Effector memory CD4-positive, alpha-beta T cell (primary cell): ENCODE measurements around the gene PNP.
A peak's percentile ranks its signal among the peaks of the same experiment; 100 is the strongest.

Experiments
- DNase-seq, 3 donors: peaks; one replicate each; pipeline ENCODE4 v3.0.0-alpha.2; 2020
- H3K27ac ChIP-seq: 2 replicates; pipeline ENCODE4 v1.7.0; 2013; ENCODE audit warnings: mild to moderate bottlenecking, low read length, moderate library complexity; ENCODE audit not compliant: insufficient read depth, poor library complexity, severe bottlenecking
- H3K27me3 ChIP-seq: replicated peaks from 2 replicates; pipeline ENCODE4 v1.7.0; 2013; ENCODE audit warnings: mild to moderate bottlenecking, low read length; ENCODE audit not compliant: insufficient read depth, control insufficient read depth, poor library complexity, severe bottlenecking
- H3K36me3 ChIP-seq: 2 replicates; pipeline ENCODE4 v1.7.0; 2013; ENCODE audit warnings: mild to moderate bottlenecking, low read length, moderate library complexity; ENCODE audit not compliant: control insufficient read depth, insufficient read depth
- H3K4me1 ChIP-seq: 2 replicates; pipeline ENCODE4 v1.7.0; 2013; ENCODE audit warnings: low read length, mild to moderate bottlenecking; ENCODE audit not compliant: control insufficient read depth, insufficient read depth, poor library complexity, severe bottlenecking
- H3K4me3 ChIP-seq: 2 replicates; pipeline ENCODE4 v1.7.0; 2013; ENCODE audit warnings: low read length, low read depth, mild to moderate bottlenecking; ENCODE audit not compliant: insufficient read depth, poor library complexity, severe bottlenecking
- H3K9me3 ChIP-seq: 2 replicates; pipeline ENCODE4 v1.7.0; 2013; ENCODE audit warnings: mild to moderate bottlenecking, low read length, moderate library complexity; ENCODE audit not compliant: control insufficient read depth

Gene PNP

DNA sequence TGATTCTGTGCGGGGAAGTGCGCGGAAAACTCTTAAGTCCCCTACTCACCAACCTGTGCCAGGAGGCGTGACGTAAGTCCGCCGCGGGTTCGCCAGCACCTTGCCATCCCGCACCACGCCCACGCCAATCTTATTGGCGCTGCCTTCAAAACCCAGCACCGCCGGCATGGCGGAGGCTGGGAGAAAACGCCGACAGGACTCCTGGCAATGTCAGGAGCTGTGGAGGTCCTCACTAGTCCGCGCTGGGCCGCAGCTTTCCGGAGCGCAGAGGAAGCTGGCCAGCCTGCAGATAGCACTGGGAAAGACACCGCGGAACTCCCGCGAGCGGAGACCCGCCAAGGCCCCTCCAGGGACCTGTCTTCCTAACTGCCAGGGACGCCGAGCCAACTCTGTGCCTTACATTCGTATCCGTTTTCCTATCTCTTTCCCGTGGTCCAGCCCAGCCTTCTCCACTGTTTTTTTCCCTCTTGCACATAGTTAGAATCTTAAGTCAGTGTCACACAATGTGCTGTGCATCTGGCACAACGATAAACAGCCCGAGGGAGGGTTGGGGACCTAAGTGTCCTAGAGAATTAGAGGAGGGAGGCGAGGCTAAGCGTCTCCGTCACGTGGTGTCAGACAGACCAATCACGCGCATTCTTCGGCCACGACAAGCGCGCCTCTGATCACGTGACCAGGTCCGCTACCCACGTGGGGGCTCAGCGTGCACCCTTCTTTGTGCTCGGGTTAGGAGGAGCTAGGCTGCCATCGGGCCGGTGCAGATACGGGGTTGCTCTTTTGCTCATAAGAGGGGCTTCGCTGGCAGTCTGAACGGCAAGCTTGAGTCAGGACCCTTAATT is 14.5 kb upstream of the PNP start, which contains the start of the genes APEX1 and OSGEP:
TSS of gene APEX1 (plus strand) at position 711 of the 839 bp plus-strand sequence. CDS start 420 bp downstream, outside the sequence.
TSS of gene OSGEP (minus strand) at position 297 of the 839 bp plus-strand sequence. CDS start at position 168, 129 bp downstream.
- no peaks in the 10 kb centered on the region for H3K27me3 ChIP-seq
- peak; percentile 91 to 98 (median 96) for DNase-seq
- H3K4me1 ChIP-seq = peaks cover 12% of the 10 kb centered on the region
- peaks cover 55% of the 10 kb centered on the region for H3K36me3 ChIP-seq
- no peaks in the 10 kb centered on the region for H3K9me3 ChIP-seq
- peak within 1 kb of the TSS; percentile 90 for H3K27ac ChIP-seq
- H3K4me3 ChIP-seq = peak within 1 kb of the TSS; percentile 80

DNA sequence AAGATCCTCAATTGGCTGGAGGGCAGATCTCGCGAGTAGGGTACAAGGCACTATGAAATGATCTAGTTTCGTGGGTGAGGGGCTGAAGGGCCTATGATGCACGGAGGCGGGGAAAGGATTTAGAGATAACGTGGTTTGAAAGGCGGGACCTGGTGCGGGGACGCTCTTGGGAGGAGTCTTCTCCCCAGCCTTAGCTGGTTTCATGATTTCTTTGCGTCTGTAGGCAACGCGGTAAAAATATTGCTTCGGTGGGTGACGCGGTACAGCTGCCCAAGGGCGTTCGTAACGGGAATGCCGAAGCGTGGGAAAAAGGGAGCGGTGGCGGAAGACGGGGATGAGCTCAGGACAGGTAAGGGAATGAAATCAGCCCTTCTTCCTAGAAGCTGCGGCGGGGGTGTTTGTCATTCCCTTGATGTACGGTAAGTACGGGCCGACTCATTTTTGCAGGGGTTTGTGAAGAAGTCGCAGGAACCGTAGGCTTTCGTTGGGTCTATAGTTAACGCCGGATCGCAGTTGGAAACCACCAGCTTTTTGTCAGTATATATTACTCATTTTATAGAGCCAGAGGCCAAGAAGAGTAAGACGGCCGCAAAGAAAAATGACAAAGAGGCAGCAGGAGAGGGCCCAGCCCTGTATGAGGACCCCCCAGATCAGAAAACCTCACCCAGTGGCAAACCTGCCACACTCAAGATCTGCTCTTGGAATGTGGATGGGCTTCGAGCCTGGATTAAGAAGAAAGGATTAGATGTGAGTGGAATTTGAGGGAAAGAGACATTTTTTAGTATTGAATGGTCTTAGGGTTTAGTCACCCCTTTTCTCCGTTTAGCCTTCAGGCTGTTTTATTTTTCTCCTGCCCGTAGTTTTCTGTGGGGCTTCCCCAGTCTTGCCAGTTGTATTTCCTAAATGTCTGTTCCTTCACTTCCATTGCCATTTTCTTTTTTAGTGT is 13.6 kb upstream of the PNP start:
- no peak for DNase-seq
- peak overlapping the region; percentile 90 for H3K27ac ChIP-seq
- no peaks in the 10 kb centered on the region for H3K9me3 ChIP-seq
- peak overlapping the region; percentile 80 for H3K4me3 ChIP-seq
- H3K36me3 ChIP-seq = peaks cover 52% of the 10 kb centered on the region
- H3K27me3 ChIP-seq = no peaks in the 10 kb centered on the region
- H3K4me1 ChIP-seq = peaks cover 12% of the 10 kb centered on the region

DNA sequence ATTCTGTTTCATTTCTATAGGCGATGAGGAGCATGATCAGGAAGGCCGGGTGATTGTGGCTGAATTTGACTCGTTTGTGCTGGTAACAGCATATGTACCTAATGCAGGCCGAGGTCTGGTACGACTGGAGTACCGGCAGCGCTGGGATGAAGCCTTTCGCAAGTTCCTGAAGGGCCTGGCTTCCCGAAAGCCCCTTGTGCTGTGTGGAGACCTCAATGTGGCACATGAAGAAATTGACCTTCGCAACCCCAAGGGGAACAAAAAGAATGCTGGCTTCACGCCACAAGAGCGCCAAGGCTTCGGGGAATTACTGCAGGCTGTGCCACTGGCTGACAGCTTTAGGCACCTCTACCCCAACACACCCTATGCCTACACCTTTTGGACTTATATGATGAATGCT is 12.2 kb upstream of the PNP start:
- no peak for DNase-seq
- Histone ChIP-seq H3K4me3 (no peak overlapping the region), H3K27ac (no peak overlapping the region), H3K36me3 (peaks cover 41% of the 10 kb centered on the region), H3K4me1 (peaks cover 12% of the 10 kb centered on the region), H3K27me3 (no peaks in the 10 kb centered on the region), H3K9me3 (no peaks in the 10 kb centered on the region)

DNA sequence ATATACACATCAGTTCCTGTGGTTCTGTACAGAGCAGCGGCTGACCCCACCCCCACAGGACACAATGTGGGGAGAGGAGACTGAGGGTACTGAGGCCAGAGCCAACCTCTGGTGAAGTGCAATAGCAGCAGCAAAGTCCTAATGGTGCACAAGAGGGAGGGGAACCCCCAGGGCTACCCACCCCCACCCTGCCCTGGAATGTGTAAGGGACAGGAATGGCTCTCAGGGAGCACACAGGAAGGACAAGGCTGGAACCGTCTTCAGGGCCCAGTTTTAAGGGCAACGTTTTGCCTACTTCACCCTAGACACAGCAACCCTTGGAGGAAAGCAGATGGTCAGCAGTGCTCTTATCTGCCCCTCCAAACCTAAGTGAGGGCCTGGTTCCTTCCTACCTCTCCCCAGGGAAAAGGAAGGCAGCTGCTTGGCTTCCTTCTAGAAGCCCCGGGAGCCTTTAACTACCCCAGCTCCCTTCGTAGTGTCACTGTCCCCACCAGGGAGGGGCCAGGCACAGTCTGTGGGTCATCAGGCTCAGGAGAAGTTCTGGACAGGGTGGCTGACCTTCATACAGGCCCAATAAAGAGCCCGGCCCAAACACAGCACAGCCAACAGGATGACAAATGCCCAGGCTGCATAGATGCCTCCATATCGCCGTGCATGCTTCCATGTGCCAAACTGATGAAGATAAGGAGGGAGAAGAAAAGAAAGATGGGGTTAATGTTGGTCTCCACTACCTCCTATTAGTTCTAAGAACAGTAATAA is 11.0 kb upstream of the PNP start:
- Histone ChIP-seq H3K27me3 (no peaks in the 10 kb centered on the region), H3K4me3 (no peak overlapping the region), H3K27ac (peak overlapping the region; percentile 25), H3K9me3 (no peaks in the 10 kb centered on the region), H3K4me1 (peaks cover 12% of the 10 kb centered on the region), H3K36me3 (peaks cover 39% of the 10 kb centered on the region)
- DNase-seq = no peak

DNA sequence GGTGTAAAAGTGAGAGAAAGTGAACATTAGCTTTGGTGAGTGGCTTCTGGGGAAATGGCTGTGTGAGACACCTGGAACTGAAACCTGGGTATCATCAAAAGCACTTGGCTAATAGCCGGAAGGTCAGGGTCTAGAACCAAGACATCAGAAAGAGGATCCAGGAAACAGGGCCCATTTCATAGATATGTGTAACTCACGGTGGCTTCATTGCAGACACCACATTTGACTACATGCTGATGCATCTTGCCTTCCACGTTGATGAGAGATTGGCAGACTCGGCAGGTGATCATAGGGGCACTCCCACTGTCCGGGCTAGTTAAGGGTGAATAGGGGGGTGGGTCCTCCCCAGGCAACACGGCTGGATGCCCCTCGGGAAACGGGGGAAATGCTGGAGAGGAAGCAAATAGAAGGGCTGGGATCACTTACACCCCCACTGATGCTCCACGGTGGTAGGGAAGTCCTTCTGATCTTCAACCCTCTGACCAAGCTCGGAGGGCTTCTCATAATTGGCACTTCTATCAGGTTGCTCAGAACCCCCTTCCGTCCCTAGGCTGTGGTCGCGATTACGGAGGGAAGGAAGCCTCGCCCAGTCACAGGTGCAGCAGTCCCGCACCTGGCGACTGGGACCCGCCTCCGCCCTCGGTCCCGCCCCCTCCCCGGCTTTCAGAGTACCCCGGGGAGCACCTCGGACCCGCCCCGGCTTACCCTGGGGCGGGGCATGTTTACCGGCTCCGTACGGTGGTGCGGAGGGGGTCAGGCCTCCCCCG is 8.6 kb upstream of the PNP start:
- H3K27ac ChIP-seq = peak overlapping the region; percentile 92
- peaks cover 39% of the 10 kb centered on the region for H3K36me3 ChIP-seq
- no peaks in the 10 kb centered on the region for H3K9me3 ChIP-seq
- H3K4me1 ChIP-seq = peaks cover 6% of the 10 kb centered on the region
- H3K27me3 ChIP-seq = no peaks in the 10 kb centered on the region
- H3K4me3 ChIP-seq = peak overlapping the region; percentile 69
- peak; percentile 54 to 63 (median 62) for DNase-seq

DNA sequence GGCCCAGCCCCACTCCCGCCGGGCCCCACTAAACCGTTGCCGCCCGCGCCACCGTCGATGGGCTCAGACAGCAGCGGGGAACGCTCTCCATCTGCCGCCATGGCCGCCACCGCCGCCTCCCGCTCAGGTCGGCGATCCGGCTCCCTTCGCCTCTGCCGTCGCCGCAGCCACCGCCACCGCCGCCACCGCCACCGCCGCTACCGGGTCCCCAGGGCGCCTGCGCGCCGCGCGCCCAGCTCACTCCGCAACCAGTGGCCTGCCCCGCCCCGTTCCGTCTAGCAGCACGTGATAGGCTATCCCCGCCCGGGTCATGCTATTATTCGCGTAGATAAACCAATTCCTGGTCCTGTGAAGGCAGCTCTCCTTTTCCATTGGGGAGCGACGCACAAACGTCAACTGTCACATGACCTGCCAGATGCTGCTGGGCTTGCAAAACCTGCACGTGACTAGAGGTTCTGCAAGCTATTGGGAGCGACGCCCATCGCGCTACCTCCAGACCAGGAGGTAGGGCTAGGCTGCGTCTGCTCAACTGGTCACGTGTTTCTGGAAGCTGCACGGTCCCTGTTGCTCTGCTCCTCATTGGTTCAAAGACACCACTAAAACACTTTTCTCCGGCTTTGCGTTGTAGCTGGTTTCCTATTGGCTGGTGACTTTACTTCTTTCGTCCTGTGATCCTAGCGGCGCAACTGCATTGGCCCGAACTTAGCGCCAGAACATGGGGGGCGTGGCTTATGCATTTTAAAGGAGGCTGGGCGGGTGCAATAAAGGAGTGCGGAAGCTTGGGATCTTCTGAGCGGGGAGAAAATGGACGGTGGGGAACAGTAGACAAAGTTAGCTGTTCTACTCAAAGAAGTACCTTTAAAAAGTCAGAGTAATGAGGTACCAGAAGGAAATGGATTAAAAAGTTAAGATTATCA is 7.7 kb upstream of the PNP start, which contains the start of gene PIP4P1:
TSS of gene PIP4P1 (minus strand) at position 210 of the 917 bp plus-strand sequence. CDS start at position 101, 109 bp downstream.
- Histone ChIP-seq H3K4me3 (peak within 1 kb of the TSS; percentile 69), H3K27ac (peak within 1 kb of the TSS; percentile 92), H3K36me3 (peaks cover 38% of the 10 kb centered on the region), H3K9me3 (no peaks in the 10 kb centered on the region), H3K27me3 (no peaks in the 10 kb centered on the region), H3K4me1 (peaks cover 2% of the 10 kb centered on the region)
- peak; percentile 99 for DNase-seq

DNA sequence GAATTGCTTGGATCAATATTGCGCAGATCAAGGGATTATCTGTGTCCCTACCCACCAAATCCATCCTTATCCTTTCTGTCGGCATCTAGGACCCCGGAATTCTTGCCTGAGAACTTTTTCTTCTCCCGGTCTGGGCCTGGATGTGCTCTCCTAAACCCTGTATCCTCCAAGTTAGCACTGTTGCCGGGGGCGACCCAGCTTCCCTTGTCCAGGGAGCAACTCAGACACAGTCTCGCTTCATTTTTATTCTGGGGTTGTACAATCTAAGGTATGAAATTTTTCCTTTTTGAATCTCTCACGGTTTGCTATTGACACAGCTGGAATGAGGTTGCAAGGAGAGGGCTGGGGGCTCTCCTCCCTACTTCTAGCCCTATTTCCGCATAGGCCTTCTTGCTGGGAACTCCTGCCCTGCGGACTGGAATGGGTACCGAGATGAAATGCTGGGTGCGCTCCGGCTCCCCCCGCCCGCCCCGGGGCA is 403 bp upstream of the PNP start:
- H3K9me3 ChIP-seq = no peaks in the 10 kb centered on the region
- peaks cover 21% of the 10 kb centered on the region for H3K36me3 ChIP-seq
- peak overlapping the region; percentile 83 for H3K27ac ChIP-seq
- H3K27me3 ChIP-seq = no peaks in the 10 kb centered on the region
- DNase-seq = no peak
- H3K4me3 ChIP-seq = peak overlapping the region; percentile 92
- H3K4me1 ChIP-seq = peaks cover 22% of the 10 kb centered on the region

DNA sequence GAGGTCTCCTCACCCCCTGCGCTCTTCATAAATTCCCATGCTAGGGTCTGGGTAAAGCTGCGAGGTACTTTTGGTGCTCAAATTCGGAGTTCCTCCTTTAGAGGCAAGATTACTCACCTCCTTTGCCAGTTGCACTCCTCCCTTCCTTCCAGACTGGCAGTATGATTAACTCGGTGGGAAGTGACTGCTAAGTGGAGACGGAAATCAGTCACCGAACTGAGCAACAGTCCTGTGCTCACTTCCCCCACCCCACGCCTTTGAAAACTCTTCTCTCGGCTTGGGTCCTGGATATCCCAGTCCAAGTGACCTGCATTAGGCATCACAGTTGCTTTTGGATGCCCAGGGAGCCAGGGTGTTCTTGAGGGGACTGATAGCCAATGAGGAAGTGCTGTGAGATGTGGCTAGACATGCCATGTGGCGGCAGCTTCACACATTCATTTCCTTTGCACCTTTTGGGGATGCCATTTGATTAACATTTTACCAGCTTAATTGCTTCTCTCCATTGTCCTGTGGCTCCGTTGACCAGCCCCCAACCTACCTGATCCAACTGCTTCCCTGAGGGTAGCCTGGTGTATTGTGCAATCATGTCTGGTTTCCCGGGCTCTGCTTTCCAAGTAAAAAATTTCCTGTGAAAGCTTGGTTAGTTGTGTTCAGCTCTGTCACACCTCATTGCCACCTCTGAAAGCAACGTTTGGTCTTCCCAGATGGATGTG is 840 bp downstream of the PNP start:
- H3K9me3 ChIP-seq = no peaks in the 10 kb centered on the region
- peaks cover 34% of the 10 kb centered on the region for H3K4me1 ChIP-seq
- H3K36me3 ChIP-seq = peaks cover 33% of the 10 kb centered on the region
- peak overlapping the region; percentile 92 for H3K4me3 ChIP-seq
- H3K27ac ChIP-seq = peak overlapping the region; percentile 83
- peak; percentile 27 to 50 (median 27) for DNase-seq
- H3K27me3 ChIP-seq = no peaks in the 10 kb centered on the region
